Ureter (tissue), 1 donor: ENCODE results near the gene GRAPL. TPM values are rescaled to one million over a fixed set of nuclear protein-coding genes. Genes with fewer than 3 reads are reported as not detected.
"Not testable (repeated sequence)": the region's sequence is repeated elsewhere in the genome, so short reads cannot be mapped to it uniquely, and the experiment has no call there.

Experiments used
- DNase-seq: peaks from one replicate; pipeline ENCODE4 v3.0.0-alpha.2; 2020; ENCODE audit warnings: low spot score
- total RNA-seq: library from RNA; stranded (reverse); gene quantifications from one replicate; pipeline ENCODE4 v1.2.4, GENCODE V29; 2023
- donor health status: DM: yes; HTN: yes; CAD: no.

The GRAPL gene
- total RNA-seq, 1 donor from 2014 or later, result 2.3 TPM

DNA sequence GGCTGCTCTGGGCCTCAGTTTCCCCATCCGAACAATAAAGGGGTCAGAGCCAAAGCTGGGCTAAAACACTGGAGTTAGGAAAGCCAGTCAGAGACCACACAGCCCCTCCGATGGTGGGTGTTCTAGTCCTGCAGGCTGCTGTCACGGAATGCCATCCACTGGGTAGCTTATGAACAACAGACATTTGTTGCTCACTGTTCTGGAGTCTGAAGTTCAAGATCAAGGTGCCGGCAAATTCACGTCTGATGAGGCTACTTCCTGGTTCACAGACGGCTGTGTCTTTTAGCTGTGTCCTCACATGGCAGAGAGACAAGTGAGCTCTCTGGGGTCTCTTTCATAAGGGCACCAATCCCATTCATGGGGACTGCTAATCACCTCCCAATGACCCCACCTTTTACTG lies 9.2 kb downstream of the GRAPL start:
- not testable (repeated sequence) for DNase-seq

DNA sequence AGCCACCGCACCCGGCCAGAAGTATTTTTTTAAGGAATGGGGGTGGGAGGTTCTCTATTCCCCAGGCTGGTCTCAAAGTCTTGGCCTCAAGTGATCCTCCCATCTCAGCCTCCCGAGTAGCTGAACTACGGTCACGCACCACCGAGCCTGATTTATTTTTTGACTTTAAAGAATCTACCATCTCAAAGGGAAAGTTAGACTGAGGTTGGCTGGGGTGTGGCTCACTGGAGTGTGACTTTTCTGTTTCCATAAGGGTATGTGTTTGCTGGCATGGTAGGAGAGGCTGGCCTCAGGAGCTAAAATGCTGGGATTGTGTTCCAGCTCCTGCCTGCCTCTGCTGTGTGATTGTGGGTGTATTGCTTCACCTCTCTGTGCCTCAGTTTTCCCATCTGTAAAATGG lies 10.6 kb downstream of the GRAPL start:
- DNase-seq, result not testable (repeated sequence)

DNA sequence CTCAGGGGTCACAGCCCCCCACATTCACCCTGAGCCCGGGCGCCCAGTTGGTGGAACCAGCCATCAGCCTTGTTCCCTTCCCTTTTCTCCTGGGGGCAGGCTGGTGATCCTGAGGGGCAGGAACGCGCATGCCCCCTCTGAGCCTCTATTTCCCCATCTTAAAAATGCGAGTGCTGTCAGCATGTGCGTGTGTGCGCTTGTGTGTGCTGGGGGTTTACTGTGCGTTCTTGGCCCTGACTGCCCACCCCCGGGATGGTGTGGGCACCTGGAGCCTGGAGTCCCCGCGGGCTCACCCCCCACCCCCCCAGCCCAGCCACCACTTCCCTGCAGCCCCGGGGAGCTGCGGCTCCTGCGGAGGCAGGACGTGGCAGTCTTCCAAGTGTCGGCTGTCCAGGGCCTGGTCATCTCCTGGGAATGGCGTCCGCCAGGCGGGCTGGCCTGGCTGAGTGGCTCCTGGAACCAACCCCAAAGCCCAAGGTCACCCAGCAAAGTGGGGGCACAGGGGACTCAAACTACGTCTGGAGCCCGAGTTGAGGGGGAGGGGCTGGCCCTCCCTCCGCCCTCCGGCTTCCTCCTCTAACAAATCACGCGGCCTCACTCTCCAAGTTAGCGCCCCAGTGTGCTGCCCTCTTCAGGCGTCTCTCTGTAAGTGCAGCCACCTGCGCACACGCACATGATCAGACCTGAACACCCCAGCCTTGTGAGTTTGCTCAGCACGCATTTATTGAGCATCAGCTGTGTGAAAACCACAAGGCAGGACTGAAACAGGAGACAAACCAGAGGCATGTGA lies 14.2 kb downstream of the GRAPL start:
- not testable (repeated sequence) for DNase-seq

DNA sequence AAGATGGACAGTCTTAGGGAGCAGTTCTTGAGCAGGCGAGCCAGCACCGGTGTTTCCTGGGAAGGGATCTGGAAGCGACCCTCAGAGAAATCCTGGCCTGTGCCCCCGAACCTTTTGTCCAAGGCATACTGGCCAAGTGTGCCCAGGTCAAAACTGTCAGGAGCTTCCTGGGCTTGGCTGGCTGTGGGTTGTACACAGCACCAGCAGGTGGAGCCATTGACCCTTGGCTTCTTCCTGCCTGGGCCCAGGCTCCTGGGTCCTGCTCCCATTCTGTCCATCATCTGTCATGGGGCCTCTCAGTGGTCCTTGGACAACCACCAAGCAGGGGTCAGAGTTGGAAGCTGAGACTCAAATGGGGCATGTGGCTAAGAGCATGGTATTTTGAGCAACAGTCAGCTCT lies 15.0 kb downstream of the GRAPL start:
- peak; percentile 48 for DNase-seq

DNA sequence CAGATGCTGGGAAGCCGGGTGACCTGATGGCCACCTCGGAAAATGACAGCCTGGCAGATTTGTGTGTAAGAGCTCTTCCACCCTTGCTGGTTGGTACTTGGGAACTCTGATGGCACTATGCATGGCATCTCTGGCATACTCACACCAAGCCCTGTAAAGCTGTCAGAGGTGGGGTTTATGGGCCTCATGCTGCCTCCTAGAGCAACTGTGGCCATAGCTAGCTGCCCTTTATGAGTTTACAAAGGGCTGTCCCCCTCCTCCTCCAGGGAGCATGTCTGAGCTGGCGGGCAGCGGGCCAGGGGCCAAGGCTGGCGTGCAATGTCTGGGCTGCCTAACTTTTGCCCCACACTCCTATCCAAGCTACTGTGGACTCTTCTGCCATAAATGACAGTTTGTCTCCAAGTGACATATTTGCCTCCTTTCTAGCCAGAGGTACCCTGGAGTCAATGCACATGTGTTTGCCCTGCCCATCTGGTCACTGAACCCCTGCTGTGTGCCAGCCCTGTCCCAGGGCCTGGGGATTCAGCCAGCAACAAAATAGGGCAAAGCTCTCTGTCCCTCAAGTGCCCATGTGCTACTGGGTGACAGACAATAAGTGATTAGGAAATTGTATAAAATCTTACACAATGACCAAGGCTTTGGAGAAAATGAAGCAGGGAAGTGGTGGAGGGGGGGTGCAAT lies 15.8 kb downstream of the GRAPL start:
- not testable (repeated sequence) for DNase-seq

DNA sequence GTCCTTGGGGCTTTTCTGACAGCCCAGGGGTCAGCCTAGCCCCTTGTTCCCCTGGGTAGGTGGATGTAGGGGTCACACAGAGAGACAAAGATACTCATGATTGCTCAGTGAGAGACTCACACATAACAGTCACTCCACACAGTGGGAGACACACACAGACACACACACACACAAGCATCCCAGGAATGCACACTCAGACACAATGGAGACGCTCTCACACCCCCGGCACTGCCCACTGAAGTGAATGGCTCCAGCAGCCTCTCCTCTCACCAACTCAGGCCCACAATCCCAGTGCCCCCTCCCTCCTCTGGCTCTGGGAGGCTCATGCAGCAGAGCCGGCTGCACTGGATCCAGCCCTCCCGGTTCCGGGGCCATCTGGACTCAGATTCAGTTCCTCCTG lies 17.0 kb downstream of the GRAPL start:
- DNase-seq, result not testable (repeated sequence)

DNA sequence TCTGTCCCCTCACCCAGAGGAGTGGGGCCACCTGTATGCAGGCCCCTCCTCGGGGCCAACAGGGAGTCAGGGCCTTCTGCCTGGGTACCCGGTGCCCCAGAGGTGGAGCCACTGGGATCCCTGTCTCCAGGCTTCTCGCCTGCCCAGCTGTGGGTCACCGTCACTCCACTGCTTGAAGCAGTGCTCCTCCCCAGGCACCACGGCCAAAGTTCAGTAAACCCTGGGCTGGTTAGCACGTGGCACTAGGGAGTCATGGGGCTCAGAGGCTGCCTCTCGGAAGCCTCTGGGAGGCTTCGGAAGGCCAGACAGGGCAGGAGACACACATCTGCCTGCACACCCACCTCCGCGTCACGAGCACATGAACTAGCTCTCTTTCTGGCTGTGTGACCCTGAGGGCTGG lies 18.1 kb downstream of the GRAPL start:
- DNase-seq, result not testable (repeated sequence)

DNA sequence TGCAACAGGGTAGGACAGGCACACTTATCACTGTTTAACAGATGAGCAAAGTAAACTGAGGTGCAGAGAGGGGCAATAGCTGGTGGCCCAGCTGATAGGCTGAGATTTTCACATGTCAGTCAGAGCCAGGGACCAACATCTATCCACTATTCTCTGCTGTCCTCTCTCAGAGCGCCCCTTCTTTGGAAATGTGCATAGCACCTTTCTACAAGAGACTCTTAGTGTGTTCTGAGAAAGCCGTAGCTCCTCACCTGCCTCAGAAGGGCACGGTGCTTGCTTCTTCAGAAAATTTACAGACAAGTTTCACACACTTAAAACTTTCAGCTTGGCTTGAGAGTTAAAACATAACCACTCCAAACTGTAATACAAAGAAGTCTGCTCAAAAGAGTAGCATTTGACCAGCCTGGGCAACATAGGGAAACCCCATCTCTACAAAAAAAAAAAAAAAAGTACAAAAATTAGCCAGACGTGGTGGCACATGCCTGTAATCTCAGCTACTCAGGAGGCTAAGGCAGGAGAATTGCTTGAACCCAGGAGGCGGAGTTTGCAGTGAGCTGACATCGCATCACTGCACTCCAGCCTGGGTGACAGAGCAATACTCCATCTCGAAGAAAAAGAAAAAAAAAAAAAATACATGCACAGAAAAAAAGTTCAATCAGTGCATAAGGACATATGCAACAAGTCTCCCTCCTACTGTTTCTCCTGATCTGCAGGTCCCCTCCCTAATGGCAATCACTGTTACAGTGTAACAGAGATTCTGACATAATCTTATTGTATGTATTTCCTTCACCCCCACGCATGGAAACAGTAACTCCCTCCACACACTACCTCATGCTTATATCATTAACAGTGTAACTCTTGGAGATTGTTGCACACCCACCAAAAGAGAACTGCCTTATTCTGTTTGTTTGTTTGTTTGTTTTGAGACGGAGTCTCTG lies 23.6 kb downstream of the GRAPL start:
- DNase-seq, result not testable (repeated sequence)

DNA sequence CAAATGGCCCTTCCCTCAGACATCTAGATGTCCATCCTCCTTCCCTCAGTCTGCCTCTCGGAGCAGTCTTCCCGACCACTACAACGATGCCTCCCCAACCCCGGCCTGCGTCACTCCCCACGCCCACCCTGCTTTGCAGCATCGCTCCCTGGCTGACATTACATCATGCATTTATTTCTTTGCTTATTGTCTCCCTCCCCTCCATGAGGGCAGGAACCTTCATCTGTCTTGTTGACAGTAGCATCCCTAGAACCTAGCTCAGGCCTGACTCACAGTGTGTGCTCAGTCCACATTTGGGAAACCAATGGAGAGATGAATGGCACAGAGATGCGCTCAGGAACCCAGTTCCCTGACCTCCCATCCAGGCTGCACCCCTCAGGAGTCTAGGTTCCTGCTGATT lies 30.2 kb downstream of the GRAPL start:
- DNase-seq, result not testable (repeated sequence)

DNA sequence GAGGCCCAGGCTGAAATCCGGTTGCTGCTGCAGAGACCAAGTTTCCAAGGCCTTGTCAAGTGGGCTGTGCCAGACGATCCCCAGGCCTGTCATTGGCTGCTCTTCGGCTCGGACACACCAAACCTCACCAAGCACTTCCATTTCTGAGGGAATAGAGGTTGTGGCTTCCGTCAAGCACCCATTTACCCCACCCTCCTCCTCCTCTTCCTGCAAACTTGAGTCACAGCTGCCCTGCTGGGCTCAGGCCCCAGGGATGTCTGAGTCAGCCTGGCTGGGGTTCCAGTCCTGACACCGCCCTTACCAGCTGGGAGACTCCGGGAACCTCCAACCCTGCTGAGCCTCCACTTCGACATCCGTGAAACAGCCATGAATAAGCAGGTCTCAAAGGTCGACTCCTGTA lies 31.1 kb downstream of the GRAPL start:
- not testable (repeated sequence) for DNase-seq

DNA sequence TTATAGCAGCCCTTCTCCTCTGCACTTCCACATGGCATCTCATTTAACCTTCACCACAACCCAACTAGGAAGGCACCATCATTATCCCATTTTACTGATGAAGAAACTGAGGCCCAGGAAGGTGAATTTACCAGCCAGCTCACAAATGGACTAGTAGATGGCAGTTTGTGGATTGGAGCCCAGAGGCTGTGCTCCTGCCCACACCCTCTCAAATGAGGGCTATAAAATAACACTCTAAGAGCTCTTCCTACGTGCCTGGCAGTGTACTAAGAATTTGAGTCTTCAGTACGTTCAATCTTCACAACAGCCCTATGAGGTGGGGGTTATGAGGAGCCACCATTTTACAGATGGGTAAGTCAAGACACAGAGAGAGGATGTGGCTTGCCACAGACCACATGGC lies 31.5 kb downstream of the GRAPL start:
- DNase-seq, result not testable (repeated sequence)

DNA sequence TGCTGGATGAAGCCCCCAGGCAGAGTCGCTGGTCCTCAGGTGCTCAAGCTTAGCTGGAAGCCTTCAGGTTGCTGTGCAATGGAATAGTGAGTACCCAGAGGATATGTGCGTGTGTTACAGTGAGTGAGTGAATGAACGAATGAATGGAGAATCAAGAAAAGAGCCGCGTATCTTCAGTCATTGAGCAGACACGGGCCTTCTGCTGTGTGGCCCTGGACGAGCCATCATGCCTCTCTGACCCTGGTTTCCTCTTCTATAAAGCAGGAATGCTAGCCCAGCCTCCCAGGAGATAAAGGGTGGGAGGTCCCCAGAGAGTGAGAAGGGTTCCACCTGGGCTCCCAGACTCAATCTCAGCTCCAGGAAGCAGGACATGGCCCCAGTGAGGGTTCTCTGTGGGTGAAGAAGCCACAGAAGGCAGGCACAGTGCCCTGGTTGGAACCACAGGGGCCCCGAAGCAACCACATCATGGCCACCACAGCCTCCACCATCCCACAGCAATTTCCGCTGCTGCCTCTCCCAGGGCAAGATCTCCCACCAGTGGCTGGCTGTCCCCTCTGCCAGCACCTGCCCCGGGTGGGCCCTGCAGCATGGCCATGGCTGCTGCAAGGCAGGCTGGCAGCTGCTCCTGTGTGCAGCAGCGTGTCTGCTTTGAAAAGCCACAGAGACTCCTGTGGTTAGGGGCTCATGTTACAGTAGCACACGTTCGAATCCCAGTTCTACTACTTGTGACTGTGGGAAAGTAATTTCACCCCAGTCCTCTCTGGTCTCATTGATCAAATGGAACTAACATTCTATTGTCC lies 34.1 kb downstream of the GRAPL start:
- not testable (repeated sequence) for DNase-seq

DNA sequence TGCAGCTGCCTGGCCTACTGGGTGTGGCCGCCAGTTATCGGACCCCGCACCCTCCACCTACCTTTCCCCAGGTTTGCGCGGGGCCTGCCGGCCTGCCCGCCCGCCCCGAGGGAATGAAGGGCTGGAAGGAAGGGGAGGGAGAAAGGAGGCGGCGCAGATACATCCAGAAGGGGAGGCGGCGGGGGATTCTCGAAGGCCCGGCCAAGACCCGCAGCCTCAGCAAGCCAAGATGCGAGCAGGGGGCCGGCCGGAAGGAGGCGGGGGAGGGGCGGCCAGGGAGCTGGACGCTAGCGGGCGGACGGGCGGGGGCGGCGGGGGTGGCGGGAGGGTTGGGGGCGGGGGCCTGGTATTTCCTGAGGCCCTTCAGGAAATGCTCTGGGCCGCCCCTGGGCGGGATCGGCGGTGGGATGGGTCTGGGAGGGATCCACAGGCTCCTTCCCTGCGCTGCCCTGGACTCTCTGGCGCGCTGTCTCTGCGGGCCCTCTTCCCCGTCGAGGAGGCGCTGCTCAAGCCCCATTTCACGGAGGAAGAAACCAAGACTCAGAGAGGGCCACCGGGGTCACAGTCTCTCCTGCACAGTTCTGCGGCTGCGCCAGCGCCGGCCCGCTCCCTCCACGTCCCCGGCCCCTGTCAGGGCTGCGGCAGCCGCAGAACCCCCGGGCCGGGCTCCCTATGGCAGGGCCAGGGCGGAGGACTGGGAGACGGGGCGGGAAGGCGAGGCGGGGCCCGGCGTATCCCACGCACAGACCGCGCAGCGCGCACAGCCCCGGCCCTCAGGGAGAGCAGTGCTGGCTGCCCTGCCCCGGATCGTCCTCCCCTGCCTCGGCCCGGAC lies 35.2 kb downstream of the GRAPL start:
- not testable (repeated sequence) for DNase-seq

DNA sequence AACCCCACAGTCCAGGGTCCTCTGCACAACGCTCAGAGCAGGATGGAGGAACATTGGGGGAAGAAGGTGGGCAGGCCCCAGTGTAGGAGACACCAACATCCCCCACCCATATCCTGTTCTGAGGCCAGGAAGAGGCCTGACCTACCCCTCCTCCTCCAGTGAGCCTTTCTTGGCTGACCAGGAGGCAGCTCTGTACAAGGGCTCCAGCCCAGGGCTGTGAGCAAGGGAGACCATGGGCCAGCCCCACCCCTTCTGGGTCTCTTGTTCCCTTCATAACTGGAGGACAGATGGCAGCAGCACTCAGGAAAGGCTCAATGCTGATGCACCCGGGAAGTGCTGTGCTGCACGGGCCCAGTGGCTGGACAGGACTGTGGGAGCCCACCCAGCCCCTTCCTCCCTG lies 47.0 kb downstream of the GRAPL start:
- DNase-seq, result not testable (repeated sequence)

DNA sequence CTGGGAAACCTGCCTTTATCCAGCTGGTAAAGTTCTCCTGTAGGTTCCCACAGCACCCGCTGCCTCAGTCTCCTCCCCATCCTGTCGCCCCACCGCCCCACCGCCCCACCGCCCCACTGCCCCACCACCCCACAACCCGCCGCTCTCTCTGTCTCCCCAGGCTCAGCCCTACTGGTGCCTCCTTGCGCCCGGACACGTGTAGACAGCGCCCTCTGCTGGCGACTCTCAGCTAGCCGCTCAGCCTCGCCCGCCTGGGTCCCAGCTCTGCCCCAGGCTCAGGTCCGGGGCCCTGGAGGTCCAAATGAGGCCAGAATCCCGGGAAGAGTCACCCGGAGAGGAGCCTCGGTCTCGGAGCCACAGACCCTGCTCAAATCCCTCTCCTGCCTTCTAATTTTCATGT lies 48.0 kb downstream of the GRAPL start:
- not testable (repeated sequence) for DNase-seq

DNA sequence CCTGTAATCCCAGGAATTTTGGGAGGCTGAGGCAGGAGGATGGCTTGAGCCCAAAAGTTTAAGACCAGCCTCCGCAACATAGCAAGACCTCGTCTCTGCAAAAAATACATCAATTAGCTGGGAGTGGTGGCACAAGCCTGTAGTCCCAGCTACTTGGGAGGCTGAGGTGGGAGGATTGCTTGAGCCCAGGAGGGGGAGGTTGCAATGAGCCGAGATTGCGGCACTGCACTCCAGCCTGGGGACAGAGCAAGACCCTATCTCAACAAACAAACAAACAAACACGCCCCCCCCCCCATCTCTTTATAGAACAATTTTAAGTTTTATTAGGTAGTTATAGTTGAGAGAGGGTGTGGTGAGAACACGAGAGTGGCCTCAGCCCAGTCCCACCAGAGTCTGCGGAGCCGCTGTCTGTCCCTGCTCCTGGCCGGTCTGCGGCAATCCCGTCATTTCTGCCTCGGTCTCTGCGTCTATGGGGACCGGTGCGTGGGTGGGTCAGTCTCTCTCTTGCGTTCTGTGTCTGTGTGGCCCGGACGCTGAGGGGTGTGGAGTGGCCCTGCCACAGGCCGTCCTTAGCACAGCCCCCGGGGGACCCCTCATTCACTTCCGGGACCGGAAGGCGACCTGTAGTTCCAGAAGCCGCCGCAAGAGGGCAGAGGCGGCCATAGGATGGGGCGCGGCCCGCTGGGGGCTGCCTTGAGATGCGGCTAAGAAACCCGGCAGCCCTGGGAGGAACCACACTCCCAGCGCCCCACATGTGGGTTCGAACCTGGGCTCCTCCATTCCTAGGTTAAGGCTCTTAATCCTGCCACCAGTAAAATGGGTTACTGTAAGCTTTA lies 53.9 kb downstream of the GRAPL start:
- DNase-seq, result not testable (repeated sequence)

DNA sequence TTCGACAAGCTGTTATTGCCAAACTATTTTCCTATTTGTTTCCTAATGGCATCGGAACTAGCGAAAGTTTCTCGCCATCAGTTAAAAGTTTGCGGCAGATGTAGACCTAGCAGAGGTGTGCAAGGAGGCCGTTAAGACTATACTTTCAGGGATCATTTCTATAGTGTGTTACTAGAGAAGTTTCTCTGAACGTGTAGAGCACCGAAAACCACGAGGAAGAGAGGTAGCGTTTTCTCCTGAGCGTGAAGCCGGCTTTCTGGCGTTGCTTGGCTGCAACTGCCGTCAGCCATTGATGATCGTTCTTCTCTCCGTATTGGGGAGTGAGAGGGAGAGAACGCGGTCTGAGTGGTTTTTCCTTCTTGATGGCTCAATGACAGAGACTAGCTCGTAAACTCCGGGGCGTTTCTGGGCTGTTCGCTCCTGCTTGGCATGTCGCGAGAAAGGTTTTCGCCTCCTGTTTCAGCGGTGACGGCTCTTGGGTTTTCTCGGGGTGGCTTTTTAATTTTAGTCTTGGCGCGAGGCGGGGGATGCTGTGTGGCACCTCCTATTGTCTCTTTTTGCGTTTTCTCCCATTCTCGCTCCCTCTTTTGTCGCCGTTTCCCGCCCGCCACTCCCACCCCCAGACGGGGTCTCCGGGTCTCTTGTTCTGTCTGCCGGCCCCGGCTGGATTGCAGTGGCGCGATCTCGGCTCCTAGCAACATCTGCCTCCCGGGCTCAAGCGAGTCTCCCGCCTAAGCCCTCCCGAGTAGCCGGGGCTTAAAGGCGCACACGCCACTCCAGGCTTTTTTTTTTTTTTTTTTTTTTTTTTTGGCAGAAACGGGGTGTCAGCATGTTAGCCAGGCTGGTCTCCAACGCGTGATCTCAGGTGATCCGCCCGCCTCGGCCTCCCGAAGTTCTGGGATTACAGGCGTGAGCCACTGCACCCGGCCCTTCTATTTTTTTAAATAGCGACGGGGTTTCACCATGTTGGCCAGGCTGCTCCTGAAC lies 60.8 kb downstream of the GRAPL start:
- DNase-seq, result not testable (repeated sequence)
